MG63 (cell line): ENCODE data around the gene ATP6V1B1. TPM values are rescaled to one million over a fixed set of nuclear protein-coding genes. Genes with fewer than 3 reads are reported as not detected.
"Not testable (repeated sequence)": the region's sequence is repeated elsewhere in the genome, so short reads cannot be mapped to it uniquely, and the experiment has no call there.

Source experiments
- DNase-seq: peaks from one replicate; pipeline ENCODE4 v3.0.0-alpha.2; 2020
- H3K27me3 ChIP-seq: fragments of 250-450 bp; sonication (Bioruptor Pico); 2 replicates; pipeline ENCODE4 v1.5.1; 2020; ENCODE audit warnings: mild to moderate bottlenecking, moderate library complexity
- H3K36me3 ChIP-seq: fragments of 250-450 bp; sonication (Bioruptor Pico); 2 replicates; pipeline ENCODE4 v1.5.1; 2020; ENCODE audit warnings: mild to moderate bottlenecking, moderate library complexity
- H3K4me3 ChIP-seq: fragments of 250-450 bp; sonication (Bioruptor Pico); 2 replicates; pipeline ENCODE4 v1.5.1; 2020; ENCODE audit warnings: mild to moderate bottlenecking, moderate library complexity
- H3K9me3 ChIP-seq: fragments of 250-450 bp; sonication (Bioruptor Pico); 2 replicates; pipeline ENCODE4 v1.5.1; 2020; ENCODE audit warnings: mild to moderate bottlenecking, moderate library complexity
- total RNA-seq: library from RNA; depleted of rRNA; stranded (reverse); fragments of >200 nt; shearing (Covaris generic); gene quantifications from 2 replicates; pipeline ENCODE4 v1.2.3, GENCODE V29; 2014; ENCODE audit warnings: low replicate concordance

The ATP6V1B1 gene
- total RNA-seq, 1 experiment from 2014 or later, result not detected

- DNase-seq, result no peak
- H3K36me3 ChIP-seq, result peaks cover 32% of the 10 kb centered on the region
These were observed 50.3 kb downstream of the ATP6V1B1 start for GRCh38 chr2:70985956-70986355.

GRCh38 chr2:70986499-70987189 is 50.9 kb downstream of the ATP6V1B1 start:
- H3K36me3 ChIP-seq, result peaks cover 32% of the 10 kb centered on the region
- H3K4me3 ChIP-seq, result no peak overlapping the region
- no peaks in the 10 kb centered on the region for H3K27me3 ChIP-seq
- H3K9me3 ChIP-seq, result no peaks in the 10 kb centered on the region
- no peak for DNase-seq

More at GRCh38 chr2:70985956-70986355, 50.3 kb downstream of the ATP6V1B1 start:
- Histone ChIP-seq H3K27me3 (no peaks in the 10 kb centered on the region), H3K4me3 (no peak overlapping the region), H3K9me3 (no peaks in the 10 kb centered on the region)

GRCh38 chr2:70987386-70987785 is 51.7 kb downstream of the ATP6V1B1 start:
- Histone ChIP-seq H3K27me3 (no peaks in the 10 kb centered on the region), H3K9me3 (no peaks in the 10 kb centered on the region), H3K36me3 (peaks cover 32% of the 10 kb centered on the region), H3K4me3 (no peak overlapping the region)
- no peak for DNase-seq

GRCh38 chr2:70988151-70988550 is 52.5 kb downstream of the ATP6V1B1 start:
- Histone ChIP-seq H3K4me3 (no peak overlapping the region), H3K9me3 (no peaks in the 10 kb centered on the region), H3K27me3 (no peaks in the 10 kb centered on the region), H3K36me3 (peaks cover 35% of the 10 kb centered on the region)
- no peak for DNase-seq

GRCh38 chr2:70988726-70989648 is 53.3 kb downstream of the ATP6V1B1 start:
- H3K27me3 ChIP-seq, result no peaks in the 10 kb centered on the region
- H3K9me3 ChIP-seq, result no peaks in the 10 kb centered on the region
- H3K36me3 ChIP-seq, result peaks cover 40% of the 10 kb centered on the region
- DNase-seq, result no peak
- no peak overlapping the region for H3K4me3 ChIP-seq

GRCh38 chr2:70990216-70990615 is 54.5 kb downstream of the ATP6V1B1 start:
- Histone ChIP-seq H3K36me3 (peaks cover 40% of the 10 kb centered on the region), H3K9me3 (no peaks in the 10 kb centered on the region), H3K27me3 (no peaks in the 10 kb centered on the region), H3K4me3 (no peak overlapping the region)
- DNase-seq, result no peak

- Histone ChIP-seq H3K4me3 (no peak overlapping the region), H3K9me3 (no peaks in the 10 kb centered on the region), H3K27me3 (no peaks in the 10 kb centered on the region), H3K36me3 (peaks cover 35% of the 10 kb centered on the region)
- no peak for DNase-seq
These were observed 55.4 kb downstream of the ATP6V1B1 start for GRCh38 chr2:70991142-70991541.

GRCh38 chr2:70991742-70992141 is 56.0 kb downstream of the ATP6V1B1 start:
- H3K9me3 ChIP-seq, result no peaks in the 10 kb centered on the region

GRCh38 chr2:70992945-70993853 is 57.5 kb downstream of the ATP6V1B1 start:
- no peaks in the 10 kb centered on the region for H3K27me3 ChIP-seq
- peaks cover 21% of the 10 kb centered on the region for H3K36me3 ChIP-seq
- H3K4me3 ChIP-seq, result peak overlapping the region; percentile 91
- no peak for DNase-seq
- no peaks in the 10 kb centered on the region for H3K9me3 ChIP-seq

More at GRCh38 chr2:70991742-70992141, 56.0 kb downstream of the ATP6V1B1 start:
- Histone ChIP-seq H3K36me3 (peaks cover 31% of the 10 kb centered on the region), H3K4me3 (no peak overlapping the region), H3K27me3 (no peaks in the 10 kb centered on the region)
- no peak for DNase-seq

GRCh38 chr2:70994009-70994698 is 58.5 kb downstream of the ATP6V1B1 start:
- no peaks in the 10 kb centered on the region for H3K9me3 ChIP-seq
- peak; percentile 52 for DNase-seq
- peak overlapping the region; percentile 91 for H3K4me3 ChIP-seq
- no peaks in the 10 kb centered on the region for H3K27me3 ChIP-seq
- H3K36me3 ChIP-seq, result peaks cover 17% of the 10 kb centered on the region

GRCh38 chr2:70994699-70995425 is 59.2 kb downstream of the ATP6V1B1 start, which contains the start of gene TEX261:
TSS of gene TEX261 (minus strand) at chr2:70994873. CDS start at chr2:70994757, 116 bp downstream.
- Histone ChIP-seq H3K27me3 (no peaks in the 10 kb centered on the region), H3K4me3 (peak within 1 kb of the TSS; percentile 91), H3K9me3 (no peaks in the 10 kb centered on the region), H3K36me3 (peaks cover 10% of the 10 kb centered on the region)
- peak; percentile 92 for DNase-seq

GRCh38 chr2:70995426-70995729 is 59.7 kb downstream of the ATP6V1B1 start:
- peak overlapping the region; percentile 91 for H3K4me3 ChIP-seq
- peaks cover 8% of the 10 kb centered on the region for H3K36me3 ChIP-seq
- no peaks in the 10 kb centered on the region for H3K9me3 ChIP-seq
- no peaks in the 10 kb centered on the region for H3K27me3 ChIP-seq
- no peak for DNase-seq

- H3K9me3 ChIP-seq, H3K27me3 ChIP-seq, H3K4me3 ChIP-seq, DNase-seq, H3K36me3 ChIP-seq: not testable (repeated sequence)
These were observed 63.2 kb downstream of the ATP6V1B1 start for GRCh38 chr2:70998885-70999284.

- no peaks in the 10 kb centered on the region for H3K36me3 ChIP-seq
- no peak overlapping the region for H3K4me3 ChIP-seq
- no peaks in the 10 kb centered on the region for H3K9me3 ChIP-seq
- no peaks in the 10 kb centered on the region for H3K27me3 ChIP-seq
- no peak for DNase-seq
These were observed 63.7 kb downstream of the ATP6V1B1 start for GRCh38 chr2:70999362-70999761.

GRCh38 chr2:70999931-71000330 is 64.2 kb downstream of the ATP6V1B1 start:
- DNase-seq, H3K4me3 ChIP-seq, H3K27me3 ChIP-seq, H3K9me3 ChIP-seq, H3K36me3 ChIP-seq: not testable (repeated sequence)
